Body of pancreas (tissue), 4 donors: Measurements from ENCODE around the gene SBF2. TPM values are rescaled to one million over a fixed set of nuclear protein-coding genes. Genes with fewer than 3 reads are reported as not detected.
"Not testable (repeated sequence)": the region's sequence is repeated elsewhere in the genome, so short reads cannot be mapped to it uniquely, and the experiment has no call there.

Experiments
- ATAC-seq: fragments of 150-250 bp; one replicate; pipeline ENCODE4 v1.9.1; 2016
- DNase-seq, 4 donors: peaks; one replicate each; pipeline ENCODE4 v3.0.0-alpha.2; 2019
- H3K27ac ChIP-seq, 4 donors: fragments of 200-600 bp; sonication (generic); 1 replicate in 3 of 4; 2 replicates in 1 of 4; pipeline versions ENCODE4 v1.5.1 to v1.6.1; 2016 to 2019; ENCODE audit warnings: mild to moderate bottlenecking in 1 of 4, mixed read lengths in 1 of 4, moderate library complexity in 1 of 4
- H3K27me3 ChIP-seq, 2 donors: fragments of 200-600 bp; sonication (generic); one replicate each; pipeline ENCODE4 v1.6.0; 2016; ENCODE audit warnings: mild to moderate bottlenecking in 1 of 2
- H3K36me3 ChIP-seq, 2 donors: fragments of 200-600 bp; sonication (generic); replicated peaks in 1 of 2; 2 replicates each; pipeline ENCODE4 v1.5.1; 2016; ENCODE audit warnings: low read depth in 2 of 2; ENCODE audit not compliant: insufficient read depth in 1 of 2
- H3K4me1 ChIP-seq: fragments of 200-600 bp; sonication (generic); one replicate; pipeline ENCODE4 v1.6.0; 2016
- H3K4me3 ChIP-seq, 2 donors: fragments of 200-600 bp; sonication (generic); 1 replicate in 1 of 2; 2 replicates in 1 of 2; pipeline ENCODE4 v1.5.1; 2016 to 2019
- H3K9me3 ChIP-seq, 3 donors: fragments of 200-600 bp; sonication (generic); 1 replicate in 2 of 3; 2 replicates in 1 of 3; pipeline ENCODE4 v1.5.1; 2016
- CTCF ChIP-seq, 7 experiments: fragments of 450-650 bp in 4 of 7; fragments of 200-600 bp in 3 of 7; sonication (generic) in 3 of 7; IDR thresholded peaks; one replicate each; pipeline ENCODE4 v1.5.1; 2016 to 2019; ENCODE audit warnings: antibody characterized with exemption in 7 of 7
- POLR2A ChIP-seq, 3 donors: fragments of 450-650 bp; IDR thresholded peaks; one replicate each; pipeline ENCODE4 v1.6.1; 2016; ENCODE audit warnings: antibody characterized with exemption in 3 of 3, mild to moderate bottlenecking in 2 of 3
- WGBS, 2 donors: methylation state at CpG; one replicate each; pipeline ENCODE4 v1.1.5; 2017; 5-methylcytosine and 5-hydroxymethylcytosine counted together
- intact Hi-C: fragments of 100-400 bp; cut with DNase I; formaldehyde crosslinking; loops from one replicate; pipeline ENCODE4 v1.15.1; 2023
- total RNA-seq, 2 donors: library from RNA; depleted of rRNA; stranded (reverse); fragments of >200 nt; gene quantifications; one replicate each; pipeline ENCODE4 v1.1.0, GENCODE V29; 2016

SBF2 gene
- total RNA-seq, 2 donors from 2014 or later: 23.6 to 38.9 TPM

- Histone ChIP-seq H3K27me3 (no peaks in the 10 kb centered on the region), H3K27ac (no peak overlapping the region), H3K4me3 (no peak overlapping the region), H3K9me3 (no peaks in the 10 kb centered on the region), H3K36me3 (no peaks in the 10 kb centered on the region), H3K4me1 (no peaks in the 10 kb centered on the region)
- DNase-seq (no peak), ATAC-seq (no peak)
- 86 to 94% methylated on average over 3 of the region's 11 CpGs for WGBS, 2 donors
- intact Hi-C loops: no loop called here
- TF ChIP-seq POLR2A (IDR thresholded peaks at IDR 0.05) (no peak), CTCF (IDR thresholded peaks at IDR 0.05) (no peak)
These were observed 21.9 kb downstream of the SBF2 start for GRCh38 chr11:10272132-10272531.

GRCh38 chr11:10268746-10269488, 25.1 kb downstream of the SBF2 start:
- 72 to 73% methylated on average over 5 of the region's 5 CpGs for WGBS, 2 donors
- H3K9me3 ChIP-seq: no peaks in the 10 kb centered on the region
- intact Hi-C loops: no loop called here
- no peaks in the 10 kb centered on the region for H3K36me3 ChIP-seq
- no peak overlapping the region for H3K27ac ChIP-seq
- no peak for TF ChIP-seq CTCF (IDR thresholded peaks at IDR 0.05)
- TF ChIP-seq POLR2A (IDR thresholded peaks at IDR 0.05): no peak
- H3K27me3 ChIP-seq: no peaks in the 10 kb centered on the region
- H3K4me3 ChIP-seq: no peak overlapping the region
- no peak for DNase-seq
- no peak for ATAC-seq
- H3K4me1 ChIP-seq: no peaks in the 10 kb centered on the region

GRCh38 chr11:10267821-10268220, 26.2 kb downstream of the SBF2 start:
- 88 to 93% methylated on average over 3 of the region's 3 CpGs for WGBS, 2 donors
- Histone ChIP-seq H3K27ac (no peak overlapping the region), H3K4me1 (no peaks in the 10 kb centered on the region), H3K9me3 (no peaks in the 10 kb centered on the region), H3K4me3 (no peak overlapping the region), H3K36me3 (no peaks in the 10 kb centered on the region), H3K27me3 (no peaks in the 10 kb centered on the region)
- no peak for DNase-seq
- TF ChIP-seq CTCF (IDR thresholded peaks at IDR 0.05): no peak
- TF ChIP-seq POLR2A (IDR thresholded peaks at IDR 0.05): no peak
- intact Hi-C loops: no loop called here
- ATAC-seq: no peak

GRCh38 chr11:10265936-10266335, 28.1 kb downstream of the SBF2 start:
- ATAC-seq (no peak), DNase-seq (no peak)
- no peaks in the 10 kb centered on the region for H3K36me3 ChIP-seq
- intact Hi-C loops: no loop called here
- H3K4me3 ChIP-seq: no peak overlapping the region
- no peaks in the 10 kb centered on the region for H3K27me3 ChIP-seq
- 94 to 95% methylated on average over 3 of the region's 3 CpGs for WGBS, 2 donors
- TF ChIP-seq CTCF (IDR thresholded peaks at IDR 0.05) (no peak), POLR2A (IDR thresholded peaks at IDR 0.05) (no peak)
- H3K9me3 ChIP-seq: no peaks in the 10 kb centered on the region
- no peak overlapping the region for H3K27ac ChIP-seq
- H3K4me1 ChIP-seq: no peaks in the 10 kb centered on the region

GRCh38 chr11:10264716-10265115, 29.3 kb downstream of the SBF2 start:
- intact Hi-C loops, ATAC-seq: not testable (repeated sequence)
- WGBS, 2 donors: 95 to 96% methylated on average over 3 of the region's 3 CpGs

More at GRCh38 chr11:10264716-10265115, 29.3 kb downstream of the SBF2 start:
- H3K27me3 ChIP-seq, H3K4me3 ChIP-seq, H3K36me3 ChIP-seq, H3K9me3 ChIP-seq, DNase-seq, H3K4me1 ChIP-seq, H3K27ac ChIP-seq: not testable (repeated sequence)
